Adrenal gland (tissue), 12 donors: Measurements from ENCODE around the gene LRRC4C. TPM values are rescaled to one million over a fixed set of nuclear protein-coding genes. Genes with fewer than 3 reads are reported as not detected.

ENCODE experiments used
- DNase-seq, 7 donors: peaks; one replicate each; pipeline ENCODE4 v3.0.0-alpha.2; 2019 to 2020
- H3K27ac ChIP-seq, 5 donors: fragments of 200-600 bp; sonication (generic) in 4 of 5; 1 replicate in 3 of 5; 2 replicates in 2 of 5; pipeline versions ENCODE4 v1.5.1 to v1.8.0; 2016 to 2020; ENCODE audit warnings: mild to moderate bottlenecking in 1 of 5
- H3K27me3 ChIP-seq: fragments of 200-600 bp; 2 replicates; pipeline ENCODE4 v1.8.0; 2021
- H3K36me3 ChIP-seq, 2 donors: fragments of 200-600 bp; replicated peaks in 1 of 2; 1 replicate in 1 of 2; 2 replicates in 1 of 2; pipeline versions ENCODE4 v1.5.1 to v1.8.0; 2018 to 2022
- H3K4me1 ChIP-seq, 2 donors: fragments of 200-600 bp; replicated peaks in 1 of 2; 1 replicate in 1 of 2; 2 replicates in 1 of 2; pipeline versions ENCODE4 v1.5.1 to v1.8.0; 2018 to 2021
- H3K4me3 ChIP-seq, 4 donors: fragments of 200-600 bp; sonication (generic) in 3 of 4; one replicate each; pipeline ENCODE4 v1.5.1; 2016 to 2018
- H3K9me3 ChIP-seq, 3 donors: fragments of 200-600 bp; sonication (generic) in 1 of 3; replicated peaks in 1 of 3; 1 replicate in 2 of 3; 2 replicates in 1 of 3; pipeline versions ENCODE4 v1.5.1 to v1.8.0; 2016 to 2021
- POLR2A ChIP-seq, 2 donors: fragments of 450-650 bp; IDR thresholded peaks; one replicate each; pipeline ENCODE4 v1.6.1; 2017; ENCODE audit warnings: antibody characterized with exemption in 2 of 2, mild to moderate bottlenecking in 2 of 2, moderate library complexity in 1 of 2
- WGBS, 4 donors: extraction: QIAGEN DNeasy Blood & Tissue Kit in 2 of 4; methylation state at CpG; one replicate each; pipeline versions ENCODE4 v1.1.5 to v1.1.7; 2013 to 2017; 5-methylcytosine and 5-hydroxymethylcytosine counted together
- intact Hi-C, 2 donors: fragments of 100-400 bp; cut with DNase I; formaldehyde crosslinking; loops; one replicate each; pipeline versions ENCODE4 v1.14.1 to v1.15.0; 2022 to 2023
- polyA plus RNA-seq, 3 donors: library from polyadenylated mRNA; stranded (reverse); fragments of 200-250 nt in 2 of 3; fragments of 350-450 nt in 1 of 3; fragmentation: Illumina TruSeq in 1 of 3; extraction: RNeasy Lipid Tissue Mini Kit (QIAGEN cat#74804) in 1 of 3; gene quantifications; one replicate each; pipeline ENCODE4 v1.2.3, GENCODE V29; 2013 to 2014
- total RNA-seq, 9 donors: library from RNA; depleted of rRNA in 4 of 9; stranded (reverse); fragments of >200 nt in 4 of 9; fragments of 120-200 nt in 1 of 9; fragmentation: NEBNext Ultra II Directional in 1 of 9; extraction: Animal tissue kit (Norgen Biotek cat#: 25700) in 1 of 9; gene quantifications; one replicate each; pipeline versions ENCODE4 v1.1.0 to v1.2.4, GENCODE V29; 2013 to 2023
- TF ChIP-seq, protein P1 (sequence below), 6 experiments: fragments of 450-650 bp in 4 of 6; fragments of 200-600 bp in 2 of 6; sonication (generic) in 1 of 6; IDR thresholded peaks; 1 replicate in 5 of 6; 2 replicates in 1 of 6; pipeline versions ENCODE4 v1.5.1 to v1.8.0; 2016 to 2021; ENCODE audit warnings: antibody characterized with exemption in 6 of 6, mild to moderate bottlenecking in 2 of 6, moderate library complexity in 1 of 6
- donor health status: healthy with polysubstance abuse.
- donor health status: Bipolar disorder and iron deficiency.
- donor health status: DM: yes; HTN: yes; CAD: no.
- donor health status: DM: no; HTN: no; CAD: no.
- donor health status: DM: no; HTN: no; CAD: no.
- donor health status: DM: yes; HTN: yes; CAD: no.

The LRRC4C gene
- total and polyA plus RNA-seq, 12 donors = 1.0 to 10.6 (median 5.5) TPM

DNA sequence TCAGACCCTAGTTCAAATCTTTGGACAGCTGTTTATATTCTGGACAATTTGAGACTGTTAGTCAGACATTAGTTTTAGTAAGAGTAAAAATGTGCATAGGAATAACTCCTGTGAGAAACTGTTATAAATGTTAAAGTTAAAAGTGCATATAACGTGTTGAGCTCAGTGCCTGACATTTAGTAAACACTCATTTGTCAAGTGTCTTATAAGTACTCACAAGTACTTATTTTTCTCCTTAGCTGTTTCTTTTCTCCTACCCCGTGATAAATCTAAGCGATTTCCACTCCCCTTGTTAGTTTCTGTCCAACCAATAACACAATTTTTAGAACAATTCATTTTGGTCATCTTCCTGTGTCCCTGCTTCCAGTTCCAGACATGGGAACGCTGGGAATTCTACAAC is 59.3 kb downstream of the LRRC4C start:
- DNase-seq = no peak
- WGBS, 4 donors = 45 to 64% (median 55%) methylated on average over 4 of the region's 4 CpGs
- intact Hi-C loops = no loop called here
- Histone ChIP-seq H3K27ac (no peak overlapping the region), H3K36me3 (no peaks in the 10 kb centered on the region), H3K27me3 (no peaks in the 10 kb centered on the region), H3K9me3 (no peaks in the 10 kb centered on the region), H3K4me1 (no peaks in the 10 kb centered on the region), H3K4me3 (no peak overlapping the region)
- no peak for TF ChIP-seq POLR2A (IDR thresholded peaks at IDR 0.05)
- TF ChIP-seq, protein P1, sequence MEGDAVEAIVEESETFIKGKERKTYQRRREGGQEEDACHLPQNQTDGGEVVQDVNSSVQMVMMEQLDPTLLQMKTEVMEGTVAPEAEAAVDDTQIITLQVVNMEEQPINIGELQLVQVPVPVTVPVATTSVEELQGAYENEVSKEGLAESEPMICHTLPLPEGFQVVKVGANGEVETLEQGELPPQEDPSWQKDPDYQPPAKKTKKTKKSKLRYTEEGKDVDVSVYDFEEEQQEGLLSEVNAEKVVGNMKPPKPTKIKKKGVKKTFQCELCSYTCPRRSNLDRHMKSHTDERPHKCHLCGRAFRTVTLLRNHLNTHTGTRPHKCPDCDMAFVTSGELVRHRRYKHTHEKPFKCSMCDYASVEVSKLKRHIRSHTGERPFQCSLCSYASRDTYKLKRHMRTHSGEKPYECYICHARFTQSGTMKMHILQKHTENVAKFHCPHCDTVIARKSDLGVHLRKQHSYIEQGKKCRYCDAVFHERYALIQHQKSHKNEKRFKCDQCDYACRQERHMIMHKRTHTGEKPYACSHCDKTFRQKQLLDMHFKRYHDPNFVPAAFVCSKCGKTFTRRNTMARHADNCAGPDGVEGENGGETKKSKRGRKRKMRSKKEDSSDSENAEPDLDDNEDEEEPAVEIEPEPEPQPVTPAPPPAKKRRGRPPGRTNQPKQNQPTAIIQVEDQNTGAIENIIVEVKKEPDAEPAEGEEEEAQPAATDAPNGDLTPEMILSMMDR (IDR thresholded peaks at IDR 0.05) = no peak

DNA sequence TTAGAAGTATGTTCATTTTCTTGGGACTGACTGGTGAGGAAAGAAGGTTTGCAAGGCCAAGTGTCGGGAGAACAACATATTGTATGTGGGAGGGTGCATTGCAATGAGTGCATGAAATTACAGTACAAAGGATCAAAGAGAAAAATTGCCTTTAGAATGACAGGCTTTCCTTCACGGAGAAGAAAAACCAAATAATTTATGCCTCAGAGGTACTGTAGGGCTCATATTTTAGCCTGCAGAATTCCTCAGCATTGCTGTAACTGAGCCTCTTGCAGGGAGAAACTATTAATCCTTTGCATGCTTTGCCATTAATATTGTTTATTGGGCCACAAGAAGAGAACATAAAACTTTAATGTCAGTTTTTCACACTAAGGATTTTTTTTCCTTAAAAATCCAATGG is 60.1 kb downstream of the LRRC4C start:
- 48 to 60% (median 59%) methylated on average over 2 of the region's 2 CpGs for WGBS, 4 donors
- H3K36me3 ChIP-seq = no peaks in the 10 kb centered on the region
- no peak for DNase-seq
- no peak overlapping the region for H3K27ac ChIP-seq
- H3K4me3 ChIP-seq = no peak overlapping the region
- H3K4me1 ChIP-seq = no peaks in the 10 kb centered on the region
- H3K9me3 ChIP-seq = no peaks in the 10 kb centered on the region
- intact Hi-C loops = no loop called here
- H3K27me3 ChIP-seq = no peaks in the 10 kb centered on the region
- no peak for TF ChIP-seq POLR2A (IDR thresholded peaks at IDR 0.05)

DNA sequence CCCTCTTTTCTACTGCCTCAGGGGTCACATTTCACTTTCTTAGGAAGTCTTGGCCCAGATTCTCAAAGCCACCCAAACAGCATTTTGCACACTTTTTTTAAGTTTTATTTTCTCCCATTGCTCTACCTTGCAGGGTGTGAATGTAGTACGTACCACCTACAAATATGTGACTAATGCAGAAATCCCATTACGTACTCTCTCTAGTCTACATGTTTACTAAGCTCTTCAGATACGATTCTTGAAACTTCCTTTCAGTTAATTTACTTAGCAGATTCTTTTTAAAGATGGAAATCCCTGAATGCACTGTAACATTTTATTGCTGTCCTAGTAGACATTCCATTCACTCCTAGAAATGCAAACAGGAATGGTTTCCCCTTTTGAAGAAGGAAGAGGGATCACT is 61.3 kb downstream of the LRRC4C start:
- WGBS, 4 donors = 83 to 93% (median 93%) methylated on average over 3 of the region's 3 CpGs
- intact Hi-C loops = no loop called here
- no peaks in the 10 kb centered on the region for H3K9me3 ChIP-seq
- no peak for DNase-seq
- no peak overlapping the region for H3K4me3 ChIP-seq
- no peaks in the 10 kb centered on the region for H3K36me3 ChIP-seq
- H3K27me3 ChIP-seq = no peaks in the 10 kb centered on the region
- no peak for TF ChIP-seq POLR2A (IDR thresholded peaks at IDR 0.05)
- TF ChIP-seq, protein P1 (IDR thresholded peaks at IDR 0.05) = no peak
- no peak overlapping the region for H3K27ac ChIP-seq
- H3K4me1 ChIP-seq = no peaks in the 10 kb centered on the region

DNA sequence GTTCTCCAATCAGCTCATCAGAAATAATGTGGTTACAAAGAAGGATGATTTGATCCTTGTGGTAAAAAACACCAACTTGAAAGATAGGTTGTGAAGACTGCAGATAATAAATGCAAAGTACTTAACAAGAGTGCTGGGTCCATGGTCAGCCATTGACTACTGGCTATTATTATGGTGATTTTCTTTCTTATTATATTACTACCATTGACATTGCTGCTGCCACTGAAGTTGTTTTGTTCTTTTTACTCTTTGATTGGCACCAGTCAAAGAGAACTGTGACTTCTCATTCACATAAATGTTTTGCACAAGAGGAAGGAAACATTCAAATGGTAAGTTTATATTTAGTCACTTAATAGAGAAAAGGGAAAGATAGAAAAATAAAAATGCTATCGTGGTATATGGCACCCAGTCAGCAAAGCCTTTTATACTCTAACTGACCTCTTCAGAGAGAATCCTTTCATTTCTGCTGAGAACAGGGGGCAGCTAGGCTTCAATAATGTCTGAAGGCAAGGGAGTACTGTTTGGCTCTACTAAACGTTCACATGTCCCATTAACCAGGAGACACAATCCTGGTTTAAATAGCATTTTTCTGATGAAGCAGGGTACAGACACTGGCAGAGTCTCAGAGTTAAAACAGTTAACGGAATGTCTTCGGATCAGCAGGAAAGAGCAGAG is 64.8 kb downstream of the LRRC4C start:
- no peak for TF ChIP-seq POLR2A (IDR thresholded peaks at IDR 0.05)
- TF ChIP-seq, protein P1 (IDR thresholded peaks at IDR 0.05) = no peak
- intact Hi-C loops = no loop called here
- 74 to 84% (median 78%) methylated on average over 4 of the region's 4 CpGs for WGBS, 4 donors
- H3K4me1 ChIP-seq = no peaks in the 10 kb centered on the region
- no peak for DNase-seq
- H3K9me3 ChIP-seq = no peaks in the 10 kb centered on the region
- H3K27ac ChIP-seq = no peak overlapping the region
- no peaks in the 10 kb centered on the region for H3K36me3 ChIP-seq
- H3K4me3 ChIP-seq = no peak overlapping the region
- H3K27me3 ChIP-seq = no peaks in the 10 kb centered on the region

DNA sequence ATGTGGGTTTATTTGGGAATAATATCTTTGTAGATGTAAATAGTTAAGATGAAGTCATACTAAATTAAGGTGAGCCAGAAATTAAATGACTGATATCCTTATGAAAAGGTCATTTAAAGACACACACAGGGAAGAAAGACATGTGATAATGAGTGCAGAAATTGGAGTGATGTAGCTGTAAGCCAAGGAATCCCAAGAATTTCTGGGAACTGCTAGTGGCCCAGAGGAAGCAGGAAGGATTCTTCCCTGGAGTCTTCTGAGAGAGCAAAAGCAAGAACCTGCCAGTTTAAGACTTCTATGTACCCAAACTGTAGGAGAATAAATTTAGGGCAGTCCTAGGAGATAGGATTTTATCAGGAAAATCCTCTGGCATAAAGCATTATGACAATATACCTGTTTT is 66.9 kb downstream of the LRRC4C start:
- Histone ChIP-seq H3K4me1 (no peaks in the 10 kb centered on the region), H3K27ac (no peak overlapping the region), H3K9me3 (no peaks in the 10 kb centered on the region), H3K4me3 (no peak overlapping the region), H3K27me3 (no peaks in the 10 kb centered on the region), H3K36me3 (no peaks in the 10 kb centered on the region)
- TF ChIP-seq POLR2A (IDR thresholded peaks at IDR 0.05) = no peak
- intact Hi-C loops = no loop called here
- DNase-seq = no peak
